Liver (tissue), 9 donors: Measurements from ENCODE around the gene ADRA2A. TPM values are rescaled to one million over a fixed set of nuclear protein-coding genes. Genes with fewer than 3 reads are reported as not detected.

ENCODE experiments used
- DNase-seq: peaks from one replicate; pipeline ENCODE4 v3.0.0-alpha.2; 2017; ENCODE audit warnings: low spot score
- H3K27ac ChIP-seq, 2 donors: one replicate each; pipeline ENCODE4 v1.7.0; 2013; ENCODE audit warnings: inconsistent platforms in 2 of 2, low read length in 2 of 2, control low read depth in 1 of 2, low read depth in 1 of 2, mild to moderate bottlenecking in 1 of 2
- H3K27me3 ChIP-seq, 4 donors: one replicate each; pipeline versions ENCODE4 v1.6.1 to v1.7.0; 2013; ENCODE audit warnings: low read length in 3 of 4, inconsistent platforms in 1 of 4, mild to moderate bottlenecking in 1 of 4, moderate library complexity in 1 of 4; ENCODE audit not compliant: control insufficient read depth in 4 of 4, insufficient read depth in 4 of 4
- H3K36me3 ChIP-seq, 4 donors: one replicate each; pipeline versions ENCODE4 v1.6.1 to v1.7.0; 2013; ENCODE audit warnings: low read length in 3 of 4, mild to moderate bottlenecking in 3 of 4, low read depth in 1 of 4, moderate library complexity in 1 of 4; ENCODE audit not compliant: control insufficient read depth in 4 of 4, insufficient read depth in 3 of 4
- H3K4me1 ChIP-seq, 4 donors: one replicate each; pipeline versions ENCODE4 v1.6.1 to v1.7.0; 2013; ENCODE audit warnings: low read length in 3 of 4, mild to moderate bottlenecking in 3 of 4, moderate library complexity in 1 of 4; ENCODE audit not compliant: control insufficient read depth in 4 of 4, insufficient read depth in 4 of 4
- H3K4me3 ChIP-seq, 3 donors: one replicate each; pipeline versions ENCODE4 v1.6.1 to v1.7.0; 2013; ENCODE audit warnings: low read length in 3 of 3, control low read depth in 1 of 3, low read depth in 1 of 3, mild to moderate bottlenecking in 1 of 3
- H3K9ac ChIP-seq, 2 donors: one replicate each; pipeline ENCODE4 v1.7.0; 2013; ENCODE audit warnings: low read length in 2 of 2, mild to moderate bottlenecking in 2 of 2, moderate library complexity in 2 of 2, control low read depth in 1 of 2, low read depth in 1 of 2
- H3K9me3 ChIP-seq, 4 donors: one replicate each; pipeline versions ENCODE4 v1.6.1 to v1.7.0; 2013; ENCODE audit warnings: low read length in 3 of 4; ENCODE audit not compliant: control insufficient read depth in 4 of 4
- FOXA1 ChIP-seq: IDR thresholded peaks from 2 replicates; pipeline ENCODE4 v1.6.1; 2016; ENCODE audit warnings: antibody characterized with exemption
- FOXA2 ChIP-seq: IDR thresholded peaks from 2 replicates; pipeline ENCODE4 v1.6.1; 2016; ENCODE audit warnings: antibody characterized with exemption
- GABPA ChIP-seq, 2 donors: IDR thresholded peaks in 1 of 2; conservative IDR thresholded peaks in 1 of 2; 2 replicates each; pipeline ENCODE4 v1.6.1; 2016; ENCODE audit warnings: antibody characterized with exemption in 2 of 2, mild to moderate bottlenecking in 1 of 2, moderate library complexity in 1 of 2
- HNF4A ChIP-seq, 2 donors: conservative IDR thresholded peaks; 2 replicates each; pipeline ENCODE4 v1.6.1; 2016; ENCODE audit warnings: antibody characterized with exemption in 2 of 2, mild to moderate bottlenecking in 2 of 2
- HNF4G ChIP-seq: IDR thresholded peaks from 2 replicates; pipeline ENCODE4 v1.6.1; 2016; ENCODE audit warnings: antibody characterized with exemption
- JUND ChIP-seq, 2 donors: IDR thresholded peaks; 2 replicates each; pipeline ENCODE4 v1.6.1; 2016; ENCODE audit warnings: antibody characterized with exemption in 2 of 2
- NR2F2 ChIP-seq: IDR thresholded peaks from 2 replicates; pipeline ENCODE4 v1.6.1; 2016; ENCODE audit warnings: antibody characterized with exemption
- RAD21 ChIP-seq, 2 donors: IDR thresholded peaks; 2 replicates each; pipeline ENCODE4 v1.6.1; 2016; ENCODE audit warnings: antibody characterized with exemption in 2 of 2, mild to moderate bottlenecking in 2 of 2
- RXRA ChIP-seq, 2 donors: IDR thresholded peaks; 2 replicates each; pipeline ENCODE4 v1.6.1; 2017 to 2018; ENCODE audit warnings: antibody characterized with exemption in 2 of 2, mild to moderate bottlenecking in 1 of 2
- SP1 ChIP-seq: IDR thresholded peaks from 2 replicates; pipeline ENCODE4 v1.6.1; 2018; ENCODE audit warnings: antibody characterized with exemption, mild to moderate bottlenecking
- TAF1 ChIP-seq: conservative IDR thresholded peaks from 2 replicates; pipeline ENCODE4 v1.6.1; 2016; ENCODE audit warnings: antibody characterized with exemption, mild to moderate bottlenecking
- YY1 ChIP-seq: IDR thresholded peaks from 2 replicates; pipeline ENCODE4 v1.6.1; 2016; ENCODE audit warnings: antibody characterized with exemption, mild to moderate bottlenecking
- WGBS: extraction: QIAGEN DNeasy Blood & Tissue Kit; methylation state at CpG from one replicate; pipeline ENCODE4 v1.1.7; 2013; 5-methylcytosine and 5-hydroxymethylcytosine counted together
- polyA plus RNA-seq, 2 donors: library from polyadenylated mRNA; stranded (reverse) in 1 of 2; unstranded in 1 of 2; fragments of 200-250 nt in 1 of 2; fragments of >200 nt in 1 of 2; fragmentation: Nextera tagmentation in 1 of 2; extraction: Ambion mirVana in 1 of 2; gene quantifications; one replicate each; pipeline versions ENCODE4 v1.2.1 to v1.2.3, GENCODE V29; 2013 to 2015
- total RNA-seq, 2 donors: library from RNA; depleted of rRNA; stranded (reverse); fragments of >200 nt; gene quantifications; one replicate each; pipeline ENCODE4 v1.2.3, GENCODE V29; 2014
- TF ChIP-seq, protein P1 (sequence below): IDR thresholded peaks from 2 replicates; pipeline ENCODE4 v1.6.1; 2016; ENCODE audit warnings: antibody characterized with exemption
- TF ChIP-seq, protein P2 (sequence below): IDR thresholded peaks from 2 replicates; pipeline ENCODE4 v1.6.1; 2016; ENCODE audit warnings: antibody characterized with exemption
- TF ChIP-seq, protein P3 (sequence below): fragments of 150-350 bp; IDR thresholded peaks from 2 replicates; pipeline ENCODE4 v1.5.1; 2017; ENCODE audit warnings: improper control_type of control experiment, low read depth, low read length; ENCODE audit not compliant: missing input control
- TF ChIP-seq, protein P4 (sequence below): IDR thresholded peaks from 2 replicates; pipeline ENCODE4 v1.6.1; 2016; ENCODE audit warnings: antibody characterized with exemption, mild to moderate bottlenecking
- donor health status: healthy.
- donor health status: healthy.
- donor health status: healthy.
- donor health status: healthy.
- donor health status: healthy.

Gene ADRA2A
- total and polyA plus RNA-seq, 4 donors: 0.15 to 0.50 (median 0.33) TPM

DNA sequence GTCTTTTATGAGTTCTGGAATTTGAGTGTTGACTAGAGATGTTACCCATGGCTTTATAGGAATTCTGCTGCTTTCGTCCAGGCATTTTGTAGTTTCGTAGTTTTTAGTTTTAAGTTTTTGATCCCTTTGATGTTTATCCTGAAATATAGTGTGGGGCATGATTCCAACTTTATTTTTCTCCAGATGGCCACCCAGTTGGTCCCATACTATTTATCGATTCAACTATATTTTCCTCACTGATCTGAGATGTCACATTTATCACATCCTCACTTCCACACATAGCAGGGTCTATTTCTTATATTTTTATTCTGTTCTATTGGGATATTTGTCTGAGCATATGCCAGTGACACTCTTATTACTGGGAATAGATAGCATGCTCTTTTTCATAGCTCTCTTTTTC lies 33.9 kb downstream of the ADRA2A start:
- no peak for DNase-seq
- 89% methylated on average over 3 of the region's 3 CpGs for WGBS
- H3K27me3 ChIP-seq: no peaks in the 10 kb centered on the region
- no peak overlapping the region for H3K4me3 ChIP-seq
- no peaks in the 10 kb centered on the region for H3K9me3 ChIP-seq
- TF ChIP-seq RAD21 (IDR thresholded peaks at IDR 0.05) (no peak), TAF1 (no peak), RXRA (IDR thresholded peaks at IDR 0.05) (no peak), SP1 (no peak), GABPA (IDR thresholded peaks at IDR 0.05 in 1 of 2, conservative IDR thresholded peaks at IDR 0.05 in 1 of 2) (no peak), JUND (IDR thresholded peaks at IDR 0.05) (no peak), FOXA1 (no peak), NR2F2 (no peak), FOXA2 (no peak), HNF4A (conservative IDR thresholded peaks at IDR 0.05) (no peak), HNF4G (no peak)
- TF ChIP-seq, protein P1, sequence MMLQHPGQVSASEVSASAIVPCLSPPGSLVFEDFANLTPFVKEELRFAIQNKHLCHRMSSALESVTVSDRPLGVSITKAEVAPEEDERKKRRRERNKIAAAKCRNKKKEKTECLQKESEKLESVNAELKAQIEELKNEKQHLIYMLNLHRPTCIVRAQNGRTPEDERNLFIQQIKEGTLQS: no peak
- TF ChIP-seq, protein P2, sequence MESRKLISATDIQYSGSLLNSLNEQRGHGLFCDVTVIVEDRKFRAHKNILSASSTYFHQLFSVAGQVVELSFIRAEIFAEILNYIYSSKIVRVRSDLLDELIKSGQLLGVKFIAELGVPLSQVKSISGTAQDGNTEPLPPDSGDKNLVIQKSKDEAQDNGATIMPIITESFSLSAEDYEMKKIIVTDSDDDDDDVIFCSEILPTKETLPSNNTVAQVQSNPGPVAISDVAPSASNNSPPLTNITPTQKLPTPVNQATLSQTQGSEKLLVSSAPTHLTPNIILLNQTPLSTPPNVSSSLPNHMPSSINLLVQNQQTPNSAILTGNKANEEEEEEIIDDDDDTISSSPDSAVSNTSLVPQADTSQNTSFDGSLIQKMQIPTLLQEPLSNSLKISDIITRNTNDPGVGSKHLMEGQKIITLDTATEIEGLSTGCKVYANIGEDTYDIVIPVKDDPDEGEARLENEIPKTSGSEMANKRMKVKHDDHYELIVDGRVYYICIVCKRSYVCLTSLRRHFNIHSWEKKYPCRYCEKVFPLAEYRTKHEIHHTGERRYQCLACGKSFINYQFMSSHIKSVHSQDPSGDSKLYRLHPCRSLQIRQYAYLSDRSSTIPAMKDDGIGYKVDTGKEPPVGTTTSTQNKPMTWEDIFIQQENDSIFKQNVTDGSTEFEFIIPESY: no peak
- TF ChIP-seq, protein P3, sequence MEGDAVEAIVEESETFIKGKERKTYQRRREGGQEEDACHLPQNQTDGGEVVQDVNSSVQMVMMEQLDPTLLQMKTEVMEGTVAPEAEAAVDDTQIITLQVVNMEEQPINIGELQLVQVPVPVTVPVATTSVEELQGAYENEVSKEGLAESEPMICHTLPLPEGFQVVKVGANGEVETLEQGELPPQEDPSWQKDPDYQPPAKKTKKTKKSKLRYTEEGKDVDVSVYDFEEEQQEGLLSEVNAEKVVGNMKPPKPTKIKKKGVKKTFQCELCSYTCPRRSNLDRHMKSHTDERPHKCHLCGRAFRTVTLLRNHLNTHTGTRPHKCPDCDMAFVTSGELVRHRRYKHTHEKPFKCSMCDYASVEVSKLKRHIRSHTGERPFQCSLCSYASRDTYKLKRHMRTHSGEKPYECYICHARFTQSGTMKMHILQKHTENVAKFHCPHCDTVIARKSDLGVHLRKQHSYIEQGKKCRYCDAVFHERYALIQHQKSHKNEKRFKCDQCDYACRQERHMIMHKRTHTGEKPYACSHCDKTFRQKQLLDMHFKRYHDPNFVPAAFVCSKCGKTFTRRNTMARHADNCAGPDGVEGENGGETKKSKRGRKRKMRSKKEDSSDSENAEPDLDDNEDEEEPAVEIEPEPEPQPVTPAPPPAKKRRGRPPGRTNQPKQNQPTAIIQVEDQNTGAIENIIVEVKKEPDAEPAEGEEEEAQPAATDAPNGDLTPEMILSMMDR: no peak
- TF ChIP-seq, protein P4, sequence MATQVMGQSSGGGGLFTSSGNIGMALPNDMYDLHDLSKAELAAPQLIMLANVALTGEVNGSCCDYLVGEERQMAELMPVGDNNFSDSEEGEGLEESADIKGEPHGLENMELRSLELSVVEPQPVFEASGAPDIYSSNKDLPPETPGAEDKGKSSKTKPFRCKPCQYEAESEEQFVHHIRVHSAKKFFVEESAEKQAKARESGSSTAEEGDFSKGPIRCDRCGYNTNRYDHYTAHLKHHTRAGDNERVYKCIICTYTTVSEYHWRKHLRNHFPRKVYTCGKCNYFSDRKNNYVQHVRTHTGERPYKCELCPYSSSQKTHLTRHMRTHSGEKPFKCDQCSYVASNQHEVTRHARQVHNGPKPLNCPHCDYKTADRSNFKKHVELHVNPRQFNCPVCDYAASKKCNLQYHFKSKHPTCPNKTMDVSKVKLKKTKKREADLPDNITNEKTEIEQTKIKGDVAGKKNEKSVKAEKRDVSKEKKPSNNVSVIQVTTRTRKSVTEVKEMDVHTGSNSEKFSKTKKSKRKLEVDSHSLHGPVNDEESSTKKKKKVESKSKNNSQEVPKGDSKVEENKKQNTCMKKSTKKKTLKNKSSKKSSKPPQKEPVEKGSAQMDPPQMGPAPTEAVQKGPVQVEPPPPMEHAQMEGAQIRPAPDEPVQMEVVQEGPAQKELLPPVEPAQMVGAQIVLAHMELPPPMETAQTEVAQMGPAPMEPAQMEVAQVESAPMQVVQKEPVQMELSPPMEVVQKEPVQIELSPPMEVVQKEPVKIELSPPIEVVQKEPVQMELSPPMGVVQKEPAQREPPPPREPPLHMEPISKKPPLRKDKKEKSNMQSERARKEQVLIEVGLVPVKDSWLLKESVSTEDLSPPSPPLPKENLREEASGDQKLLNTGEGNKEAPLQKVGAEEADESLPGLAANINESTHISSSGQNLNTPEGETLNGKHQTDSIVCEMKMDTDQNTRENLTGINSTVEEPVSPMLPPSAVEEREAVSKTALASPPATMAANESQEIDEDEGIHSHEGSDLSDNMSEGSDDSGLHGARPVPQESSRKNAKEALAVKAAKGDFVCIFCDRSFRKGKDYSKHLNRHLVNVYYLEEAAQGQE: no peak
- H3K4me1 ChIP-seq: peaks cover 0 to 13% (median 9%) of the 10 kb centered on the region in 4 donors
- H3K27ac ChIP-seq: no peak overlapping the region
- H3K36me3 ChIP-seq: no peaks in the 10 kb centered on the region
- no peak overlapping the region for H3K9ac ChIP-seq

DNA sequence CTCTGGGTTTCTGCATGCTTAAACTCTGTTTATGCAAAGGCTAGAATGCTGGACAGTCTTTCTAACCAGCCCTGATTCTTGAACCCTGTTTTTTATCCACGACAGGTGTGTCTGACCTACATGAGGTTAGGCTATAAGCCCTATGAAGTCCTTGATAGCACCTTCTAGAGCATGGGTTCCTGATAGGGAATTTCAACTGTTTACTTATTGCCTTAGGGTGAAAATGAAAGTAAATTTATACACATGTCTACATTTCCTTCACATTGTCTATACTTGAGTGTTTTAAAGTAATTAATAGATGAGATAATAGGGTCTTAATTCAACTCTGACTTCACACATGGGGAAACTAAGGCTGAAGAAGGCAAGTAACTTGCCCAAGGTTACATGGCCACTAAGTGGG lies 35.5 kb downstream of the ADRA2A start:
- Histone ChIP-seq H3K9me3 (no peaks in the 10 kb centered on the region), H3K9ac (no peak overlapping the region), H3K27ac (no peak overlapping the region), H3K27me3 (no peaks in the 10 kb centered on the region), H3K4me3 (no peak overlapping the region), H3K4me1 (peaks cover 0 to 10% (median 6%) of the 10 kb centered on the region in 4 donors), H3K36me3 (no peaks in the 10 kb centered on the region)
- no peak for DNase-seq
- TF ChIP-seq YY1 (no peak), GABPA (IDR thresholded peaks at IDR 0.05 in 1 of 2, conservative IDR thresholded peaks at IDR 0.05 in 1 of 2) (no peak), RXRA (IDR thresholded peaks at IDR 0.05) (no peak)
- WGBS: 85% methylated on average over 1 of the region's 1 CpG
